GM18870 (cell line): ENCODE data around the gene LBX1.

Experiments
- ATAC-seq: cut with Tn5 transposase; IDR thresholded peaks from one replicate; pipeline ENCODE4 v1.9.1; 2021; ENCODE audit warnings: moderate library complexity; ENCODE audit not compliant: unreplicated experiment

Gene LBX1

GRCh38 chr10:101244321-101245050 is 15.2 kb upstream of the LBX1 start:
- no peak for ATAC-seq

- no peak for ATAC-seq
Observed at GRCh38 chr10:101241840-101242707, 12.8 kb upstream of the LBX1 start.

GRCh38 chr10:101238732-101239105 is 9.5 kb upstream of the LBX1 start:
- no peak for ATAC-seq

GRCh38 chr10:101237982-101238731 is 8.9 kb upstream of the LBX1 start:
- ATAC-seq = no peak

GRCh38 chr10:101237081-101237981 is 8.1 kb upstream of the LBX1 start:
- ATAC-seq = no peak

GRCh38 chr10:101236376-101237080 is 7.3 kb upstream of the LBX1 start:
- no peak for ATAC-seq

GRCh38 chr10:101235766-101236165 is 6.5 kb upstream of the LBX1 start:
- ATAC-seq = no peak

GRCh38 chr10:101234333-101234732 is 5.1 kb upstream of the LBX1 start:
- ATAC-seq = no peak

GRCh38 chr10:101233863-101234262 is 4.6 kb upstream of the LBX1 start:
- no peak for ATAC-seq

GRCh38 chr10:101233443-101233842 is 4.2 kb upstream of the LBX1 start:
- no peak for ATAC-seq

- ATAC-seq = no peak
Observed at GRCh38 chr10:101231912-101232689, 2.8 kb upstream of the LBX1 start.

- ATAC-seq = no peak
Observed at GRCh38 chr10:101231092-101231491, 1.8 kb upstream of the LBX1 start.

GRCh38 chr10:101230183-101230917 is 1.1 kb upstream of the LBX1 start:
- ATAC-seq = no peak

GRCh38 chr10:101228966-101229265 is 347 bp downstream of the LBX1 start:
- no peak for ATAC-seq

- ATAC-seq = no peak
Observed at GRCh38 chr10:101228153-101228965, 904 bp downstream of the LBX1 start.

- no peak for ATAC-seq
Observed at GRCh38 chr10:101227429-101228152, 1.7 kb downstream of the LBX1 start.
